Loucy (cell line): ENCODE results near the gene ZNF165.

ENCODE experiments used
- H2AFZ ChIP-seq: fragments of 200-600 bp; sonication (generic); 2 replicates; pipeline ENCODE4 v1.6.0; 2016; ENCODE audit warnings: antibody characterized with exemption, mild to moderate bottlenecking, low read length, moderate library complexity
- H3F3A ChIP-seq: fragments of 200-600 bp; 2 replicates; pipeline ENCODE4 v1.6.0; 2016; ENCODE audit warnings: antibody characterized with exemption, low read depth, mild to moderate bottlenecking
- H3K27me3 ChIP-seq: fragments of 200-600 bp; sonication (generic); 2 replicates; pipeline ENCODE4 v1.6.1; 2014; ENCODE audit warnings: low read length, mild to moderate bottlenecking; ENCODE audit not compliant: insufficient read depth, poor library complexity, severe bottlenecking
- H3K36me3 ChIP-seq: fragments of 200-600 bp; sonication (generic); 2 replicates; pipeline ENCODE4 v1.6.1; 2016; ENCODE audit warnings: low read length; ENCODE audit not compliant: insufficient read depth
- H3K4me1 ChIP-seq: fragments of 200-600 bp; sonication (generic); 2 replicates; pipeline ENCODE4 v1.5.1; 2014; ENCODE audit warnings: low read length, mild to moderate bottlenecking; ENCODE audit not compliant: insufficient read depth, poor library complexity, severe bottlenecking
- H3K4me2 ChIP-seq: fragments of 200-600 bp; sonication (generic); 2 replicates; pipeline ENCODE4 v1.6.0; 2014; ENCODE audit warnings: antibody characterized with exemption, low read length, low read depth, mild to moderate bottlenecking; ENCODE audit not compliant: poor library complexity, severe bottlenecking
- H3K4me3 ChIP-seq: fragments of 200-600 bp; sonication (generic); 2 replicates; pipeline ENCODE4 v1.5.1; 2014; ENCODE audit warnings: low read length, mild to moderate bottlenecking, mixed read lengths; ENCODE audit not compliant: poor library complexity, severe bottlenecking
- H3K79me2 ChIP-seq: fragments of 200-600 bp; sonication (generic); 2 replicates; pipeline ENCODE4 v1.6.1; 2014; ENCODE audit warnings: low read length; ENCODE audit not compliant: insufficient read depth
- H3K9ac ChIP-seq: fragments of 200-600 bp; sonication (generic); 2 replicates; pipeline ENCODE4 v1.6.0; 2014; ENCODE audit warnings: mild to moderate bottlenecking, low read depth, low read length, moderate library complexity; ENCODE audit not compliant: poor library complexity, severe bottlenecking
- H3K9me2 ChIP-seq: fragments of 200-600 bp; sonication (generic); replicated peaks from 2 replicates; pipeline ENCODE4 v1.6.1; 2016; ENCODE audit warnings: low read depth, low read length, mixed read lengths
- H3K9me3 ChIP-seq: fragments of 200-600 bp; sonication (generic); 2 replicates; pipeline ENCODE4 v1.6.1; 2014; ENCODE audit warnings: mild to moderate bottlenecking, antibody characterized with exemption, low read length, low read depth; ENCODE audit not compliant: insufficient read depth
- H4K20me1 ChIP-seq: fragments of 200-600 bp; sonication (generic); 2 replicates; pipeline ENCODE4 v1.6.0; 2014; ENCODE audit warnings: antibody characterized with exemption, low read length, mild to moderate bottlenecking; ENCODE audit not compliant: insufficient read depth, poor library complexity, severe bottlenecking
- EZH2phosphoT487 ChIP-seq: fragments of 200-600 bp; IDR thresholded peaks from 2 replicates; pipeline ENCODE4 v1.6.1; 2018; ENCODE audit warnings: antibody characterized with exemption, mild to moderate bottlenecking, moderate library complexity, borderline replicate concordance
- TF ChIP-seq, protein P1 (sequence below): fragments of 200-600 bp; sonication (generic); conservative IDR thresholded peaks from 2 replicates; pipeline ENCODE4 v1.5.1; 2014; ENCODE audit warnings: mild to moderate bottlenecking, antibody characterized with exemption, low read length

The ZNF165 gene

DNA sequence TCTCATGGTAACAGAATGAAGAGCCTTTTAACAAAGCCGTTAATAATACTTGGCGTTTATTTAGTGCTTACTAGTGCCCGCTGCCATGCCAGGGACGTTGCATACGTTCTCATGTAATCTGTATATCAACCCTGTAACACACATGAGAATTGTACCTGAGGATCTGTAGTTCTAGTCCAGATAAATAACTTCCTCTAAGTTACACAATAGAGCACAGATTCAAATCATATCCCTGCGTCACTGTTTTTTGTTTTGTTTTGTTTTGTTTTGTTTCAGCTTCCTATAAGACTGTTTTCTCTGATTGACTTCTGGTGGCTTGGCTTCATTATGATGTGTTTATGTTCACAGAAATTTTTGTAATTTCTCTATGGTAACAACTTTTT is 44.6 kb downstream of the ZNF165 start:
- no peak for TF ChIP-seq EZH2phosphoT487
- TF ChIP-seq, protein P1, sequence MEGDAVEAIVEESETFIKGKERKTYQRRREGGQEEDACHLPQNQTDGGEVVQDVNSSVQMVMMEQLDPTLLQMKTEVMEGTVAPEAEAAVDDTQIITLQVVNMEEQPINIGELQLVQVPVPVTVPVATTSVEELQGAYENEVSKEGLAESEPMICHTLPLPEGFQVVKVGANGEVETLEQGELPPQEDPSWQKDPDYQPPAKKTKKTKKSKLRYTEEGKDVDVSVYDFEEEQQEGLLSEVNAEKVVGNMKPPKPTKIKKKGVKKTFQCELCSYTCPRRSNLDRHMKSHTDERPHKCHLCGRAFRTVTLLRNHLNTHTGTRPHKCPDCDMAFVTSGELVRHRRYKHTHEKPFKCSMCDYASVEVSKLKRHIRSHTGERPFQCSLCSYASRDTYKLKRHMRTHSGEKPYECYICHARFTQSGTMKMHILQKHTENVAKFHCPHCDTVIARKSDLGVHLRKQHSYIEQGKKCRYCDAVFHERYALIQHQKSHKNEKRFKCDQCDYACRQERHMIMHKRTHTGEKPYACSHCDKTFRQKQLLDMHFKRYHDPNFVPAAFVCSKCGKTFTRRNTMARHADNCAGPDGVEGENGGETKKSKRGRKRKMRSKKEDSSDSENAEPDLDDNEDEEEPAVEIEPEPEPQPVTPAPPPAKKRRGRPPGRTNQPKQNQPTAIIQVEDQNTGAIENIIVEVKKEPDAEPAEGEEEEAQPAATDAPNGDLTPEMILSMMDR: no peak
- Histone ChIP-seq H3K9me2 (no peaks in the 10 kb centered on the region), H3K79me2 (peaks cover 71% of the 10 kb centered on the region), H3K4me1 (peaks cover 37% of the 10 kb centered on the region), H3K36me3 (peaks cover 27% of the 10 kb centered on the region), H3F3A (no peaks in the 10 kb centered on the region), H3K27me3 (no peaks in the 10 kb centered on the region), H3K4me3 (peak overlapping the region; percentile 89), H4K20me1 (peaks cover 33% of the 10 kb centered on the region), H2AFZ (0 out of 2 replicates have a peak overlapping the region, but pooled peaks have one; percentile 88), H3K9ac (peak overlapping the region; percentile 70), H3K4me2 (peak overlapping the region; percentile 79), H3K9me3 (no peaks in the 10 kb centered on the region)

DNA sequence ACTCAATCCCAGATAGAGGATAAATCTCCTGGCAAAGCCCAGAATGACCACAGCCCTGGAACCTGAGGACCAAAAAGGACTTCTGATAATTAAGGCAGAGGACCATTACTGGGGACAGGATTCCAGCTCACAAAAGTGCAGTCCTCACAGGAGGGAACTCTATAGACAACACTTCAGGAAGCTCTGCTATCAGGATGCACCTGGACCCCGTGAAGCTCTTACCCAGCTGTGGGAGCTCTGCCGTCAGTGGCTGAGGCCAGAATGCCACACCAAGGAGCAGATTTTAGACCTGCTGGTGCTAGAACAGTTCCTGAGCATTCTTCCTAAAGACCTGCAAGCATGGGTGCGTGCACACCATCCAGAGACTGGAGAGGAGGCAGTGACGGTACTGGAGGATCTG is 45.0 kb downstream of the ZNF165 start:
- H2AFZ ChIP-seq: no peak overlapping the region
- H3K79me2 ChIP-seq: peaks cover 75% of the 10 kb centered on the region
- H3K4me2 ChIP-seq: peak overlapping the region; percentile 79
- H3K36me3 ChIP-seq: peaks cover 22% of the 10 kb centered on the region; the same call in 1 of the 2 replicates
- H3K9ac ChIP-seq: peak overlapping the region; percentile 70
- H3K4me1 ChIP-seq: peaks cover 42% of the 10 kb centered on the region
- H3K9me2 ChIP-seq: no peaks in the 10 kb centered on the region
- H3K4me3 ChIP-seq: peak overlapping the region; percentile 89
- H3F3A ChIP-seq: no peaks in the 10 kb centered on the region
- no peaks in the 10 kb centered on the region for H3K27me3 ChIP-seq
- peaks cover 37% of the 10 kb centered on the region for H4K20me1 ChIP-seq
- no peak for TF ChIP-seq EZH2phosphoT487
- TF ChIP-seq, protein P1: no peak
- H3K9me3 ChIP-seq: no peaks in the 10 kb centered on the region

DNA sequence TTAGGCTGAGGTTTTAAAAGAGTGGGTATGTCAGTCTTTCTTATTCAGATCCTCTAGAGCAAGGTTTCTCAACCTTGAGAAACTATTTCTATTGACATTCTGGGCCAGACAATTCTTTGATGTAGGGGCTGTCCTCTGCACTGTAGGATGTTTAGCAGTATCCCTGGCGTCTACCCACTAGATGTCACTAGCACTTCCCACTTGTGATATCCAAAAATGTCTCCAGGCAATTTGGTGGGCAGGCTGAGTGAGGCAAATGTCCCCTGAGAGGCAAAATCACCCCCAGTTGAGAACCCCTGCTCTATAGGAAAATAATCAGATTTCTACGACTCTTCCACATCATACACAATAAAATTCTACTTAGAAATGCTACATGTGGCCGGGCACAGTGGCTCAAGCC is 53.6 kb downstream of the ZNF165 start:
- Histone ChIP-seq H3K9ac (peak overlapping the region; percentile 22), H3K36me3 (peaks cover 7% of the 10 kb centered on the region; the same call in 1 of the 2 replicates), H3K9me2 (no peaks in the 10 kb centered on the region), H3K9me3 (no peaks in the 10 kb centered on the region), H4K20me1 (peaks cover 25% of the 10 kb centered on the region), H3K4me1 (peaks cover 53% of the 10 kb centered on the region), H3F3A (no peaks in the 10 kb centered on the region), H3K27me3 (no peaks in the 10 kb centered on the region), H3K4me2 (peak overlapping the region; percentile 77), H2AFZ (no peak overlapping the region), H3K4me3 (peak overlapping the region; percentile 96), H3K79me2 (peaks cover 90% of the 10 kb centered on the region)
- TF ChIP-seq, protein P1: peak; percentile 65
- TF ChIP-seq EZH2phosphoT487: no peak
